ENCODE data around the gene DRC1. TPM values are rescaled to one million over a fixed set of nuclear protein-coding genes. Genes with fewer than 3 reads are reported as not detected.

The DRC1 gene
- total RNA-seq, 2 donors from 2014 or later = not detected

- no peak for DNase-seq
- Histone ChIP-seq H3K9ac (ENCODE audit: low read depth in 2 of 2, low read length in 2 of 2) (no peak overlapping the region), H3K4me1 (no peaks in the 10 kb centered on the region), H3K27me3 (no peaks in the 10 kb centered on the region), H3K36me3 (no peaks in the 10 kb centered on the region), H3K4me3 (no peak overlapping the region), H3K27ac (no peak overlapping the region), H3K9me3 (no peaks in the 10 kb centered on the region)
- intact Hi-C loops (cut with DNase I) = no loop called here
- no peak for TF ChIP-seq CTCF (IDR thresholded peaks at IDR 0.05)
These were observed 58.9 kb downstream of the DRC1 start for GRCh38 chr2:26460613-26461031.

GRCh38 chr2:26461601-26462023 is 59.9 kb downstream of the DRC1 start:
- intact Hi-C loops (cut with DNase I) = no loop called here

GRCh38 chr2:26462100-26462499 is 60.4 kb downstream of the DRC1 start:
- no peaks in the 10 kb centered on the region for H3K36me3 ChIP-seq
- no peak overlapping the region for H3K4me3 ChIP-seq
- H3K9ac ChIP-seq (ENCODE audit: low read depth in 2 of 2, low read length in 2 of 2) = no peak overlapping the region
- no peak for DNase-seq
- no peak for TF ChIP-seq CTCF (IDR thresholded peaks at IDR 0.05)
- intact Hi-C loops (cut with DNase I) = no loop called here
- H3K27ac ChIP-seq = no peak overlapping the region
- no peaks in the 10 kb centered on the region for H3K4me1 ChIP-seq
- no peaks in the 10 kb centered on the region for H3K27me3 ChIP-seq
- H3K9me3 ChIP-seq = no peaks in the 10 kb centered on the region

More at GRCh38 chr2:26461601-26462023, 59.9 kb downstream of the DRC1 start:
- Histone ChIP-seq H3K27ac (no peak overlapping the region), H3K27me3 (no peaks in the 10 kb centered on the region), H3K4me1 (no peaks in the 10 kb centered on the region), H3K9me3 (no peaks in the 10 kb centered on the region), H3K9ac (ENCODE audit: low read depth in 2 of 2, low read length in 2 of 2) (no peak overlapping the region), H3K4me3 (no peak overlapping the region), H3K36me3 (no peaks in the 10 kb centered on the region)
- DNase-seq = no peak
- TF ChIP-seq CTCF (IDR thresholded peaks at IDR 0.05) = no peak

- Histone ChIP-seq H3K4me3 (no peak overlapping the region), H3K36me3 (no peaks in the 10 kb centered on the region), H3K27ac (no peak overlapping the region), H3K4me1 (no peaks in the 10 kb centered on the region), H3K9me3 (no peaks in the 10 kb centered on the region), H3K9ac (ENCODE audit: low read depth in 2 of 2, low read length in 2 of 2) (no peak overlapping the region), H3K27me3 (no peaks in the 10 kb centered on the region)
- TF ChIP-seq CTCF (IDR thresholded peaks at IDR 0.05) = peak; percentile 30
- intact Hi-C loops (cut with DNase I) = no loop called here
- DNase-seq = no peak
These were observed 61.0 kb downstream of the DRC1 start for GRCh38 chr2:26462511-26463243.

GRCh38 chr2:26463244-26464192 is 61.8 kb downstream of the DRC1 start:
- DNase-seq = no peak
- TF ChIP-seq CTCF (IDR thresholded peaks at IDR 0.05) = no peak
- Histone ChIP-seq H3K4me3 (no peak overlapping the region), H3K27me3 (no peaks in the 10 kb centered on the region), H3K36me3 (no peaks in the 10 kb centered on the region), H3K9me3 (no peaks in the 10 kb centered on the region), H3K9ac (ENCODE audit: low read depth in 2 of 2, low read length in 2 of 2) (no peak overlapping the region), H3K4me1 (no peaks in the 10 kb centered on the region), H3K27ac (no peak overlapping the region)
- intact Hi-C loops (cut with DNase I) = no loop called here

All from colonic mucosa (tissue), 4 donors.